Stimulated activated CD4-positive, alpha-beta T cell treated with anti-CD3 and anti-CD28 coated beads, Interleukin-4, amount 100 ng/mL, for 24 hours (primary cell): Measurements from ENCODE around the gene SPHK2.
A peak's percentile ranks its signal among the peaks of the same experiment; 100 is the strongest.

Source experiments
- DNase-seq: peaks from one replicate; pipeline ENCODE4 v3.0.0-alpha.2; 2020

Gene SPHK2

DNA sequence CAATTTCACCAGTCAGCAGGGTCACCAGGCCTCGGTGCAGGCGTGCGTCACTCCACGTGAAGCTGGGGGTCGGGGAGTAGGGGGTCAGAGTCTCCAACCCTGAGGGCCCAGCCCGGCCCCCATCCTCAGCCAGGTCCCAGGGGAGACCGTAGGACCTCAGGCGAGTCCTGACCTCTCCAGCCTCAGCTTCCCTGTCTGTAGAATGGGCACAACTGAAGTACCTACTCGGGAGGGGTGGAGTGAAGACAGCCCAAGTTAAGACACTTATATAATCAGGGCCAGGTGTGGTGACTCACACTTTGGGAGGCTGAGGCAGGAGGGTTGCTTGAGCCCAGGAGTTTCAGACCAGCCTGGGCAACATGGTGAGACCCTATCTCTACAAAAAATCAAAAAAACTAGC lies 15.5 kb upstream of the SPHK2 start:
- DNase-seq = no peak

DNA sequence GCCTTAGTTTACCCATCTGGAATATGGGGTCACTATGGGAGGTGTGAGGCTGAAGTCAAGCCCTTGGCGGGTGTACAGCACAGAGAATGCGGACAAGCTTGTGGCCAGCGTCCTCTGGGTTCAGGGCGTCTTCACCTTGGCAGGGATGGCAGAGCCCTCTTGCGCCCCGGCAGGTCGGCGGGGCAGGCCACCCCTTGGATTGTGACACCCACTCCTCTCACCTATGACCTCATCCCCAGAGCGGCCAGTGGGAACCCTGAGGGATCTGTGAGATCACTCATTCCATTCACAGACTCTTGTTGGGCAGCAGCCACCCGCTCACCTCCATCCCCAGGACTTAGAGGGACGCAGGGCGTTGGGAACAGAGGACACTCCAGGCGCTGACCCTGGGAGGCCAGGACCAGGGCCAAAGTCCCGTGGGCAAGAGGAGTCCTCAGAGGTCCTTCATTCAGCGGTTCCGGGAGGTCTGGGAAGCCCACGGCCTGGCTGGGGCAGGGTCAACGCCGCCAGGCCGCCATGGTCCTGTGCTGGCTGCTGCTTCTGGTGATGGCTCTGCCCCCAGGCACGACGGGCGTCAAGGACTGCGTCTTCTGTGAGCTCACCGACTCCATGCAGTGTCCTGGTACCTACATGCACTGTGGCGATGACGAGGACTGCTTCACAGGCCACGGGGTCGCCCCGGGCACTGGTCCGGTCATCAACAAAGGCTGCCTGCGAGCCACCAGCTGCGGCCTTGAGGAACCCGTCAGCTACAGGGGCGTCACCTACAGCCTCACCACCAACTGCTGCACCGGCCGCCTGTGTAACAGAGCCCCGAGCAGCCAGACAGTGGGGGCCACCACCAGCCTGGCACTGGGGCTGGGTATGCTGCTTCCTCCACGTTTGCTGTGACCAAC lies 12.6 kb upstream of the SPHK2 start, which contains the start of gene SPACA4:
TSS of gene SPACA4 (plus strand) at position 280 of the 896 bp plus-strand sequence. CDS start at position 517, 237 bp downstream.
- no peak for DNase-seq

DNA sequence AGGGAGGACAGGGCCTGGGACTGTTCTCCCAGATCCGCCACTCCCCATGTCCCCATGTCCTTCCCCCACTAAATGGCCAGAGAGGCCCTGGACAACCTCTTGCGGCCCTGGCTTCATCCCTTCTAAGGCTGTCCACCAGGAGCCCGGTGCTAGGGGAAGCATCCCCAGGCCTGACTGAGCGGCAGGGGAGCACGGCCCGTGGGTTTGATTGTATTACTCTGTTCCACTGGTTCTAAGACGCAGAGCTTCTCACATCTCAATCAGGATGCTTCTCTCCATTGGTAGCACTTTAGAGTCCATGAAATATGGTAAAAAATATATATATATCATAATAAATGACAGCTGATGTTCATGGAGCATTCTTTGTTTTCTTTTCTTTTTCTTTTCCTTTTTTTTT lies 11.9 kb upstream of the SPHK2 start:
- no peak for DNase-seq

DNA sequence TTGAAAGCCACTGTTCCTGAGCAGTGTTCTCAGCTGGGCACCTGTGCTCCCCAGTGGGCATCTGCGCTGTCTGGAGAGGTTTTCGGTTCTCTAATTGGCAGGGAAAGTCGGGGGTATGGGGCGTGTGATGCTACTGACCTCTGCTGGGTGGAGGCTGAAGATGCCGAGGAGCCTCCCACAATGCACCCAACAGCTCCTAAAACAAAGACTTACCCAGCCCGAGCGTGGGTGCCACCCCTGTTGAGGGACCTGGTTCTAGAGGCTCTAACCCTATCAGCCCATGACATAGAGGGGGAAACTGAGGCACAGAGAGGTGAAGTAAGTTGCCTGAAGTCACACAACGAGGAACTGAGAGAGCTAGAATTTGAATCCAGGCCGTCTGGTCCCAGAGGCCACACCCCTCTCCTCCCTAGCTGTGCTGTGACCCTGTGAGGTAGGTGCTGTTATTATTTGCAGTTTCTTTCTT lies 10.5 kb upstream of the SPHK2 start:
- DNase-seq = peak; percentile 57

DNA sequence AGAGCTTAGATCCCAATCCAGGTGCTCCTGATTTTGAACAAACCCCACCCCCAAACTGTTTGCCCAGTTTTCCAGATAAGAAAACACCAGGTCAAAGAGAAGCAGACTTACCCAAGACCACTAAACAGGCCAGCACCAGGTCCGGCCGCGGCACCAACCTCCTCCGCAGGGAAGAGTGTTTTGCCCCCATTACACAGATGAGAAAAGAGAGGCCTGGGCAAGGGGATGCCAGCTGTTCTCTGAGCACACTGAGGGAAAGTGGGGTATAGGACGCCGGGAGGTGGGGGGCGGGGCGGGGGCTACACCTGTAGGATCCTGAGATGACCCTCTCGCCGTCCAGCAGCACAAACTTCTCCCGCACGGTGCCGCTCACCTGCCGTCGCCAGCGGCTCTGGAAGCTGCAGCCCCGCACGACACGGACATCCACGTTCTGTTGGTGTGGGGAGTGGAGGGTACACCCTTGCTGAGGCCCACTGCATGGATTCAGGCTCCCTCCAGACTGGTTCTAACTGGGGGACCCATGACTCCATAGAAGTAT lies 9.7 kb upstream of the SPHK2 start:
- DNase-seq = no peak

DNA sequence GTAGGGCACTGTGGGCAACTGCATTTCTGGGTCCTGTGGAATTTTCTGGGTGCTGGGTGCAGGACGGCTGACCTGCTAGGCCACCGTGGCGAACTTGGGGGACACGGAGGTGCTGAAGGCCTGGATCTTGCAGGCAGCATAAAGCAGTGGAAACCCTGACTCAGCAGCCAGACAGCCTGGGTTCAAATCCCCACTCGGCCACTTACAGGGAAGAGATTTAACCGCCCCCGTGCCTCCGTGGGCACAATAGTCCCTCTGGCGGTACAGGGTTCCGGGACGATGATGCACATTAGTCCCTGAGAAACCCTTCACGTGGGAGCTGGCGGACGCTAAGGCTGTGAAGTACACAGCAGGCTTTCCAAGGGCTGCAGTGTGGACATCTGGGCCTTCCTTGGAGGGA lies 7.4 kb upstream of the SPHK2 start:
- no peak for DNase-seq

DNA sequence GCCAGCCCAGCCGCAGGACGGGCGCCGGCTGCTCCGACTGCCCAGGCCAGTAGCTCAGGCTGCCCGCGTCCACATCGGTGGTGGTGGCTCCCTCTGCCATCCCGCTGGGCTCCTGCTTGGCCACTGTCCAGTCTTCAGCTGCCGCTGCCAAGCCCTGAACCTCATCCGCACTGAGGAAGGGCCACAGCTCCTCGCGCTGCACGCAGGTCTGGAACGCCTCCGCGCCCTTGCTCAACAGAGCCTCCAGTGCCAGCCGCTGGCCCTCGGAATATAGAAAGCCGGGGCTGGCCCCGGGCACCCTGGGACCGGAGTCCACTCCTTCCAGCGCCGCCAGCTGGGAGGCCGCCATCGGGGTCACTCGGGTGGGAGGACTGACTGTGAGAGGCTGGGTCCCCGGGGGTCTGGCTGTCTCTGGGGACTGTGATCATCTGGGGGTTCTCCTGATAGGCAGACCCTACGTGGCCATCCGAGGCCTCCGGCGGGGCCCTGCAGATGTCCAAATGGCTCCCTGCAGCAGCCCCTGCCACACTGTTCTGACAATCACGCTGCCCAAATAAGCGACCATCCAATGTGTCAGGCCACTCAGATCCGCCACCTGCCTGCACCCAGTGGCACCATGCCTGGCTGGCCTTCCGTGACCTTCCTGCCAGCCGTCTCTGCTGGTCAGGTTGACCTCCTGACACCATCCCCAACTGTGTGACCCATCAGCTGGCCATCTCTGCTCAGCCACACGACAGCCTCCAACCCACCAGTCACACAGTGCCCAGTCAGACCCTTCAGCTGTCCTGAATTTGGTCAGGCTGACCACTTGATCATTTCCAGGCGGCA lies 6.1 kb upstream of the SPHK2 start:
- no peak for DNase-seq

DNA sequence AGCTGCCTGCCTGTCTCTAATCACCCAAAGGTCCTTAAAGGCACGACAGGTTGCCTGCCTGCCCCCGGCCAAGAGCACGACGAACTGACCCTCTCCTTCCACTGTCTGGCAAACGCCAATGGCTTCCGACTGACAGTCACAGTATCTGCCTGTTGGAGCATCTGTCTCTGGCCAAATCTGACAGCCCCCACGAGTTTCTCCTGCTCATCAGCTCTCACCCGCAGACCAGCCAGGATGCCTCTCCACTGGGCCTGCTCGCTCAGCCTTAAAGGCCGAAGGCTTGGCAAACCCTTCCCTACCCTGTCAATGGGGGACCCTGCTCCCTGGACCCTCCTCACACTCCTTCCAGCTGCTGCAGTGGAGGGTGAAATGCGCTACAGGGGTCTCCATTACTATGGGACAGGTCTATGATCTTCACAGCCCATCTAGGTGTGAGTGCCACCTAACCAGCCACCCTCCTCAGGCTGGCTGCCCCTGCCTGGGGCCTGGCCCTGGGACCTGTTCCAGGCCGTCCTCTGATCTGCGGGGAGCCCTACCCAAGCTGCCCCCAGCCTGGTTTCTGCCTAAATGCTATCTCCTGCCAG lies 5.4 kb upstream of the SPHK2 start:
- no peak for DNase-seq

DNA sequence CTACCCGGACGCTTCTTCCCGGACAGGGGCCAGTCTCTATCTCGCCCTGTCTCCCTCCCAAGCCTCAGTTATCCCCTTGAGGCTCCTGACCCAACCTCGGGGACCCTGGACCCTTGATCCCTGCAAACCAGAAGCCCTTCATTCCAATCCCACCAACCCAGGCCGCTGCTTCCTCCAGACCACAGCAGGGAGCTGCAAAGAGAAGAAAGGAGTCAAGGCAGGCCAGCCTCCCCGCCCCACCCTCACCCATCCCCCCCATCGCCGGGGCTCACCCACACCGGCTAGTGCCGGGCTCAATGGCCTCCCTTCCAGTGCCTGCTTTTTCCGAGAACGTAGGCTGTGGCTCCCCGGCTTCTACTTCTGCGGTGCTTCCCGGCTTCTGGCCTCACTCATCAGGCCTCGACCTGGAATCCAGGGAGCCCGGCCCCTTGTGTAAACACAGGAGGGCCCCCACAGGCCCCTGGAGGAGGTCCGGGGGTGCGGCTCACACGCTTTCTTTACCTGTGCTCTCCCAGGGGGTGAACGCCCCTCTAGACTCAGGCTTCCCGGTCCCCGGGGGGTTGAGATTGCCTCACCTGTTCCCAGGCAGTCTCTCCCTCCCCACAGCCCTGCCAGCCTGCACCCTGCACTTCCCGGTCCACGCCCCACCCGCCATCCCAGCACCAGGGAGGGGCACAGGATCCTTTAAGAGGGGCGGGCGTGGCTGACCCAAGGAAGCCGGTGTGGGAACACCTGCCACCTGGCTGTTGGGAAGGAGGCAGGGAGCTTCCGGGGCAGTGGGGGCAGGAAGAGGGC lies 4.7 kb upstream of the SPHK2 start, which contains the start of gene FAM83E:
TSS of gene FAM83E (minus strand) at position 641 of the 795 bp plus-strand sequence. CDS start 1,704 bp downstream, outside the sequence.
- no peak for DNase-seq

DNA sequence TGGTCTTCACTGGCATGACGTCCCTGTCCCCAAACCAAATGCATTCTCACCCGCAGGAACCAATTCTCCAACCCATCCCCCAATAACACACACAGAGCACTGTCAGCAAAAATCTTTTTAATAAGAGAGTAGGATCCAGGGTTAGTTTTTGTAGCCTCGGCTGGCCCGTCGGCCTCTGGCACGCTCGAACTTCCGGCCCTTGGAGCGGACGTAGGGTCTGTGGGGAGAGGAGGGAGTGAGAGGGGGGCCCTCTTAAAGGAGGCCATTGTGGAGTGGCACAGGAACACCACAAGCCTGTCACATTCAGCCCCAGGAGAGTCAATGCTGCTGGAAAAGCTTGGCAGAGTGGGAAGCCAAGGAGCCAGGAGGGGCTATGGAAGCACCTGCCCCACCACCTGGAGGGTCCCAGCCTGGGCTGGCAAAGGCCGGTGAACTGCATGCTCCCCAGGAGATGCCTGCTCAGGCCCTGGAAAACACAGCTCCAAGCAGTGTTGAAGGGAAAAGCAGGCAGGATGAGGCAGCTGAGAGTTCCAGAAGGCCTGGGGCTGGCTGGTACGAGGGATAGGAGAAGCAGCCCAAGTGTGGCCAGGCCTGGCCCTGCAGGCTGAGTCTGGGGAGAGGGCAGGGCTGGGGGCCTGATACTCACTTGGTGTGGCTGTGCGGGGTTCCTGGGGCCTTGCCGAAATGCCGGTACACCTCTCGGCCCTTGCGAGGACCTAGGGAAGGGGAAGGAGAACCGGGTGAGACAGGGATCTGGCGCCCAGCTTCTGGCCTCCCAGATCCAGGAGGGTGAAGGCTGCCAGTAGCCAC lies 3.9 kb upstream of the SPHK2 start:
- no peak for DNase-seq

DNA sequence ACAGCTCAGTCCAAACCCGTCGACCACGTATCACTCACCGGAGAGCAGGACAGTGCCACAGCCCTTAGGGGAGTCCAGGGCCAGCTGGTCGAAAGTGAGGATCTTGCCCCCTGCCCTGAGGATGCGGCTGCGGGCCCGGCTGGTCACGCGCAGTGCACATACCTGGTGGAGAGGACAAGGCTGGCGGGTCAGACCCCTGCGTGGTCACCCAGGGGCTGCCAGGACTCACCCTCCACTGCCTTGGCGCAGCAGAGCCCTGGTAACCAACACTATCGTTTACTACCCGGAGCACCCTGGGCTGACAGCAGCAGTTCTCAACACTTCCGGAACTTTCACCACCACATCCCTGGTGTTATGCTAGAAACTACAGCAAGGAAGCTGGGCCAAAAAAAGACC lies 3.3 kb upstream of the SPHK2 start:
- DNase-seq = no peak

DNA sequence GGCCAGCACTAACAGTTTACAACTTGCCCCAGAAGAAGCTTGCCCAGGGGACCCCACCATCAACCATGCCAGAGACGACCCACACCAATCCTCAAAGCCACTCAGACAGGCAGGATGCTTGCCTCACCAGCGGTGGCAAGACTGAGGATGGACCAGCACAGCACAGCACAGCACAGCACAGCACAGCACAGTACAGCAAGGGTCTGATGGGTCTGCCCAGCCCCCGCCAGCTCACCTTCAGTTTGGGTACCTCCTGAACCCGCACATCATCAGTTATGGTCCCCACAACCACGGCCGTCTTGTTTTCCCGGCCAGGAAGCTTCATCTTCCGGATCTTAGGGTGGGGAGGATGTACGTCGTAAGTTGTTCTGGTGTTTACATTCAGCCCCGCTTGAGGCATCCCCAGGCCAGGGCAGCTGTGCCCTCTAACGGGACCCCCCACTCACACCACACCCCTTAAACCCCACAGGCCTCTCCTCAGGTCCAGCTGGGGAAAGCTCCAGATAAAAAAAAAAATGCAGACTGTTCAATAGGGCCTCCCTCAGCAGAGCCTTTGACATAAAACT lies 2.7 kb upstream of the SPHK2 start:
- no peak for DNase-seq

DNA sequence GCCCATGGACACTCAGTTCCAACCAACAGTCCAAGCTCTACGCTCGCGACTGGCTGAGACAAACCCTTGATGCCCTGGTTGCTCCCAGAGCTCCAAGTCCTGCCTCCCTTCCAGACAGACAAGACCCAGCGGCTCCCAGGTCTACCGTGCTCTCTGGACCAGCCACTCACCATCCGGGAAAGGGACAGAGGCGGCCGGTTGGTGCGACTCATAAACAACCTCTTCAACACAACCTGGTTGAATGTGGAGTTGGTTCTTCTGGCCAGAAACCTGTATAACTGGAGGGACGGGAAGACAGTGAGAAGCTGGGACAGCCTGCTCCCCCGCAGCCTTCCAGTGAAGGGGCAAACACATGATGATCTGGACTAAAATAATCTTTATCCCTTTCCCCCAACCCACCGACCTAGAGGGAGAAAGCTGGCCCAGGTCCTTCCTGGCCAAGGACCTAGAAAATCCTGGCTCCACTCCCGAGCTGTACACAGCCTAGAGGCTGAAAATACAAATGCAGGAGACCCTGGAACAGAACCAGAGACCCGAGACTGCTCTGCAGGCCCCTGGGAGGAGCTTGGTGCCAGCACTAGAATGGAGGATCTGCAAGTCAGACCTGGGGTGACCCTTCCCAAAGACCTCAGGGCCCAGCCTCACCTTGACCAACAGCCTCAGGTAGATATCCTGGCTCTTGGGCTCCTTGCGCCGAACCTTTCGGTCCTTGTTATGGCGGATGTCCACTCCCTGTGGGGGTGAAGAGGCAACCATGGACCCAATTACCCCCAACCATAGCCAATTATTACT lies 2.0 kb upstream of the SPHK2 start:
- DNase-seq = no peak

DNA sequence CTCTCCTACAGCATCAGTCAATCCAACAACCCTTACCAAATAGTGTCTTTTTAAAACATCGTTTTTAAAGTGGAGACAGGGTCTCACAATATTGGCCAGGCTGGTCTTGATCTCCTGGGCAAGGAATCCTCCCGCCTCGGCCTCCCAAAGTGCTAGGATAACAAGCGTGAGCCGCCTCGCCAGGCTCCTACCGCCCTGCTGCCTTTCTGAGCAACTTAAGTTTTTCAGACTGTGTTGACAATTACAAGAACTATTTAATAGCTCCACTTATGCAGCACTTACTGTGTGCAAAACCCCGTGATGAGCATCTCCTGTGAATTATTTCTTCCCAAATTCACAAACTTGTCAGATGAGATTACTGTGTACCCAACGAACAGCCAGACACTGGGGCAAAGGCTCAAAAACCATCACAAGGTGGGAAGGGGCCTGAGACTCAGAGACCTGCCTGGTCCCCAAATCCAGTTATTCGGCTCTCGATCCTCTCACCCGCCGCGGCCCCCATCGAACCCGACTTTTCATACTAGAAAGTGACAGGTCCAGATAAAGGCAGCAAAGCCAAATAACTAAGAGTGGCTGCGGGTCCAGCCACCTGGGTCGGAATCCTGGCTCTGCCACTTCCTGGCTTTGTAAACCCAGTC lies 909 bp upstream of the SPHK2 start:
- DNase-seq = no peak

DNA sequence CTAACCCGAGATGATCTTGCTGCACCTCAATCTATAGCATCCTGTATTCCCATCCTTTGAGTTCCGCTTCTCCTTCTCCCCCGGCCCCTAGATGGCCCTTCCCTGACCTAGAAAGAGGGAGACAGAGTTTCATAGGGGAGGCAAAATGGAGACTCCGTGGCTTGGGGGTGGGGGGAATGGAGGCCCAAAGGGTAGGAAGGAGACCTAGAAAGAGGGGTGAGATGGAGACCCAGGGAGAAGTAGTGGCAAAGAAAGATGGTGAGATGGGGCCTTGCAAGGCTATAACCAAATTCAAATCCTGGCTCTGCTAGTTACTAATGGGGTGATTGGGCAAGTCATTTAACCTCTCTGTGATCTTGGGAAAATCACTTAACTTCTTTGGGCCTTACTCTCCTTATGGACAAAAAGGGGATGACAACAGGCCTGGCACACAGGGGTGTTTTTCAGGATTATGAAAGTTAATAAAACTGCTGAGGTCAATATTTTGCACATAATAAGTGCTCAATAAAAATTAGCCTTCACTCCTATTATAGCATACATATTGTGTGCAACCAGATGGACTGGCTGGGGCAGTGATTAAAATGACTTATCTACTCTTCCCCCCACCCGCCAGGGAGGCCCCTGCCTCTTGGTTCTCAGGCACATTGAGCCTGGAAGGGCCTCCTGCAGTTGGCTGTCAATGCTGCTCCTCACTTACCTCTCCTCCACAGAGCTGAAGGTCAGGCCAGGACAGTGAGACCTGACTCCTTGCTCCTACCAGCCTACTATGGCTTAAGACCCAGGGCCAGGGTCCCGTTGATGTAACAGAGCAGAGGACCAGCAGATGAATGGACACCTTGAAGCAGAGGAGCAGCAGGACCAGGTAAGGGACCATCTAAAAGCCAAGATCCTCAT lies 633 bp downstream of the SPHK2 start:
- DNase-seq = no peak

DNA sequence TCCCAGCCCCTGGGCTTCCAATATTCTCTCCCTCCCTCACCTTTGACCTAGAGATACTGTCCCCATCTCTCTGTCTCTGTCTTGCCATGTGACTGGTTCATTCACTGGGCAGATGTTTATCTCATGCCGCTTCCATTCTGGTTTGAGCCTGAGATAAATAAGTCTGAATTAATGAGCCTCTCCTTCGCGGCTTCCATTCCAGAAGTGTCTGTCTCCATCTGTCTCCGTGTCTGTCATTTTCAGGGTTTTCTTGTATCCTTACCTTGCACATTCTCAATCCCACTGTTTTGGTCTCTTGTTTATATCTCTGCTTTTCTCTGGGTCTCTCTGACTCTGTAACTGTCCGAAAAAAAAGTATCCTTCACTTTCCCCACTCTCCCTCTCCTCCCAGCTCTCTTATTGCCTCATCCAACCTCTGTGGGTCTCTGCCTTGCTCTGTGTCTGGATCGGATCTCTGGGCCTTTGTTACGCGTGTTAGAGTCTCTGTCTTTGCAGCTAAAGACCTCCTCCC lies 4.3 kb downstream of the SPHK2 start:
- no peak for DNase-seq

DNA sequence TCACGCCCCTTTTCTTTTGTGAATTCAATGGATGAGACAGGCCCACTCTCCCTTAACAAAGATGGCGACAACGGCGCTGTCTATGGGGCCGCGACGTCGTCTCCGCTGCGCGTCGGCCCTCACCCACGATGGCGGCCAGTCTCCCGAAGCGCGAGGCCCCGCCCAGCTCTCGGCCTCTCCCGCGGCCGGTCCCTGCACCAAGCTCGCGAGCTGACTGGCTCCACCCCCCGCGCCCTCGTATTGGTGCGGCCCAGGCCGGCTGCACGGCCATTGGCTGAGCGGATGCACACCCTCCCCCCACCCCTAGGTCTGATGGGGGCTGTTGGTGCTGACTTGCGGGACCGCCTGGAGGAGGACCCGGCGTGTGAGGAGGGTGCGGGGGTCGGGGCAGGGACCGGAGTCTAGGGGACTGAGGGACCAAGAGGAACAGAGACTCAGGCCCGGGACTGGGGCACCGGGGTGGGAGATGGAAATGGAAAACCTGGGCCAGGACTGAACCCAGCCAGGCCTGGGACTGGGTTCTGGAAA lies 4.8 kb downstream of the SPHK2 start:
- DNase-seq = peak; percentile 98
